ENCODE data around the gene VAC14.

VAC14 gene

GRCh38 chr16:70697594-70698170, 103.3 kb downstream of the VAC14 start:
- H3K27ac ChIP-seq, result no peak overlapping the region
- no peak for TF ChIP-seq ZFX (IDR thresholded peaks at IDR 0.05; ENCODE audit: borderline replicate concordance)
- TF ChIP-seq CTCF (IDR thresholded peaks at IDR 0.05), result no peak

GRCh38 chr16:70696952-70697593, 103.9 kb downstream of the VAC14 start:
- H3K27ac ChIP-seq, result no peak overlapping the region
- no peak for TF ChIP-seq CTCF (IDR thresholded peaks at IDR 0.05)
- TF ChIP-seq ZFX (IDR thresholded peaks at IDR 0.05; ENCODE audit: borderline replicate concordance), result no peak

GRCh38 chr16:70696355-70696754, 104.6 kb downstream of the VAC14 start:
- TF ChIP-seq ZFX (IDR thresholded peaks at IDR 0.05; ENCODE audit: borderline replicate concordance) (no peak), CTCF (IDR thresholded peaks at IDR 0.05) (no peak)
- H3K27ac ChIP-seq, result no peak overlapping the region

GRCh38 chr16:70695331-70696070, 105.5 kb downstream of the VAC14 start:
- H3K27ac ChIP-seq, result no peak overlapping the region
- no peak for TF ChIP-seq ZFX (IDR thresholded peaks at IDR 0.05; ENCODE audit: borderline replicate concordance)
- no peak for TF ChIP-seq CTCF (IDR thresholded peaks at IDR 0.05)

GRCh38 chr16:70694868-70695218, 106.1 kb downstream of the VAC14 start:
- no peak overlapping the region for H3K27ac ChIP-seq
- no peak for TF ChIP-seq ZFX (IDR thresholded peaks at IDR 0.05; ENCODE audit: borderline replicate concordance)
- no peak for TF ChIP-seq CTCF (IDR thresholded peaks at IDR 0.05)

GRCh38 chr16:70694088-70694867, 106.7 kb downstream of the VAC14 start:
- H3K27ac ChIP-seq, result no peak overlapping the region

More at GRCh38 chr16:70694088-70694867, 106.7 kb downstream of the VAC14 start:
- no peak for TF ChIP-seq CTCF (IDR thresholded peaks at IDR 0.05)
